ENCODE results near the gene PARP9.

The PARP9 gene

GRCh38 chr3:122560680-122561079 is 3.4 kb downstream of the PARP9 start:
- no peaks in the 10 kb centered on the region for H3K27me3 Mint-ChIP-seq
- peaks cover 26 to 50% of the 10 kb centered on the region in 2 donors for H3K4me1 Mint-ChIP-seq
- ATAC-seq (replicated peaks) (peak; percentile 55 to 63), DNase-seq (peak; percentile 55)
- no peaks in the 10 kb centered on the region for H3K9me3 Mint-ChIP-seq
- no peak overlapping the region for H3K4me3 Mint-ChIP-seq
- H3K36me3 Mint-ChIP-seq: peaks cover 28 to 40% of the 10 kb centered on the region in 2 donors
- H3K27ac Mint-ChIP-seq: peak overlapping the region; percentile 79

GRCh38 chr3:122559906-122560305 is 4.2 kb downstream of the PARP9 start:
- H3K27ac Mint-ChIP-seq: no peak overlapping the region
- peaks cover 24 to 43% of the 10 kb centered on the region in 2 donors for H3K4me1 Mint-ChIP-seq
- DNase-seq (no peak), ATAC-seq (replicated peaks) (no peak)
- H3K9me3 Mint-ChIP-seq: no peaks in the 10 kb centered on the region
- no peak overlapping the region for H3K4me3 Mint-ChIP-seq
- H3K36me3 Mint-ChIP-seq: peaks cover 36 to 44% of the 10 kb centered on the region in 2 donors
- H3K27me3 Mint-ChIP-seq: no peaks in the 10 kb centered on the region

- peaks cover 27 to 45% of the 10 kb centered on the region in 2 donors for H3K4me1 Mint-ChIP-seq
- H3K36me3 Mint-ChIP-seq: peaks cover 39 to 49% of the 10 kb centered on the region in 2 donors
- H3K27me3 Mint-ChIP-seq: no peaks in the 10 kb centered on the region
- no peak for DNase-seq
- H3K4me3 Mint-ChIP-seq: no peak overlapping the region
- H3K27ac Mint-ChIP-seq: no peak overlapping the region
- H3K9me3 Mint-ChIP-seq: no peaks in the 10 kb centered on the region
- ATAC-seq (replicated peaks): no peak
These were observed 5.5 kb downstream of the PARP9 start for GRCh38 chr3:122558605-122559004.

GRCh38 chr3:122557356-122557755 is 6.7 kb downstream of the PARP9 start:
- Mint-ChIP-seq H3K9me3 (no peaks in the 10 kb centered on the region), H3K27ac (no peak overlapping the region), H3K36me3 (peaks cover 46 to 54% of the 10 kb centered on the region in 2 donors), H3K27me3 (no peaks in the 10 kb centered on the region), H3K4me3 (no peak overlapping the region), H3K4me1 (peaks cover 20 to 32% of the 10 kb centered on the region in 2 donors)
- no peak for DNase-seq
- no peak for ATAC-seq (replicated peaks)

GRCh38 chr3:122555275-122556071 is 8.6 kb downstream of the PARP9 start:
- no peak for ATAC-seq (replicated peaks)
- Mint-ChIP-seq H3K4me1 (peaks cover 11 to 13% of the 10 kb centered on the region in 2 donors), H3K36me3 (peaks cover 59 to 65% of the 10 kb centered on the region in 2 donors), H3K27ac (no peak overlapping the region), H3K4me3 (no peak overlapping the region), H3K27me3 (no peaks in the 10 kb centered on the region), H3K9me3 (no peaks in the 10 kb centered on the region)
- no peak for DNase-seq

GRCh38 chr3:122553171-122553570 is 10.9 kb downstream of the PARP9 start:
- H3K27me3 Mint-ChIP-seq: no peaks in the 10 kb centered on the region
- ATAC-seq (replicated peaks) (no peak), DNase-seq (no peak)
- H3K9me3 Mint-ChIP-seq: no peaks in the 10 kb centered on the region
- H3K4me3 Mint-ChIP-seq: no peak overlapping the region
- H3K4me1 Mint-ChIP-seq: peaks cover 5 to 6% of the 10 kb centered on the region in 2 donors
- no peak overlapping the region for H3K27ac Mint-ChIP-seq
- peaks cover 60 to 71% of the 10 kb centered on the region in 2 donors for H3K36me3 Mint-ChIP-seq

GRCh38 chr3:122548619-122549018 is 15.5 kb downstream of the PARP9 start:
- Mint-ChIP-seq H3K4me3 (no peak overlapping the region), H3K36me3 (peaks cover 50 to 66% of the 10 kb centered on the region in 2 donors), H3K9me3 (no peaks in the 10 kb centered on the region), H3K27me3 (no peaks in the 10 kb centered on the region), H3K4me1 (peaks cover 0 to 2% of the 10 kb centered on the region in 2 donors), H3K27ac (no peak overlapping the region)
- no peak for DNase-seq
- no peak for ATAC-seq (replicated peaks)

GRCh38 chr3:122548076-122548475 is 16.0 kb downstream of the PARP9 start:
- H3K27ac Mint-ChIP-seq: no peak overlapping the region
- peaks cover 51 to 66% of the 10 kb centered on the region in 2 donors for H3K36me3 Mint-ChIP-seq
- no peak overlapping the region for H3K4me3 Mint-ChIP-seq

GRCh38 chr3:122546151-122546550 is 17.9 kb downstream of the PARP9 start:
- Mint-ChIP-seq H3K9me3 (no peaks in the 10 kb centered on the region), H3K27ac (no peak overlapping the region), H3K36me3 (peaks cover 42 to 56% of the 10 kb centered on the region in 2 donors), H3K4me1 (no peaks in the 10 kb centered on the region), H3K27me3 (no peaks in the 10 kb centered on the region), H3K4me3 (no peak overlapping the region)
- no peak for ATAC-seq (replicated peaks)
- no peak for DNase-seq

More at GRCh38 chr3:122548076-122548475, 16.0 kb downstream of the PARP9 start:
- Mint-ChIP-seq H3K27me3 (no peaks in the 10 kb centered on the region), H3K4me1 (peaks cover 0 to under 1% of the 10 kb centered on the region in 2 donors), H3K9me3 (no peaks in the 10 kb centered on the region)
- DNase-seq (no peak), ATAC-seq (replicated peaks) (no peak)

- Mint-ChIP-seq H3K9me3 (no peaks in the 10 kb centered on the region), H3K27ac (peak overlapping the region; percentile 3), H3K36me3 (peaks cover 43 to 57% of the 10 kb centered on the region in 2 donors), H3K4me3 (no peak overlapping the region), H3K4me1 (peaks cover 5 to 9% of the 10 kb centered on the region in 2 donors), H3K27me3 (no peaks in the 10 kb centered on the region)
- ATAC-seq (replicated peaks): no peak
- no peak for DNase-seq
These were observed 25.1 kb downstream of the PARP9 start for GRCh38 chr3:122538956-122539490.

GRCh38 chr3:122536632-122537001 is 27.5 kb downstream of the PARP9 start:
- H3K27ac Mint-ChIP-seq: no peak overlapping the region
- DNase-seq: no peak
- H3K4me3 Mint-ChIP-seq: no peak overlapping the region
- peaks cover 17 to 32% of the 10 kb centered on the region in 2 donors for H3K4me1 Mint-ChIP-seq
- ATAC-seq (replicated peaks): no peak
- peaks cover 49 to 65% of the 10 kb centered on the region in 2 donors for H3K36me3 Mint-ChIP-seq
- H3K27me3 Mint-ChIP-seq: no peaks in the 10 kb centered on the region
- no peaks in the 10 kb centered on the region for H3K9me3 Mint-ChIP-seq

- peaks cover 48 to 64% of the 10 kb centered on the region in 2 donors for H3K36me3 Mint-ChIP-seq
- no peaks in the 10 kb centered on the region for H3K9me3 Mint-ChIP-seq
- no peaks in the 10 kb centered on the region for H3K27me3 Mint-ChIP-seq
- no peak overlapping the region for H3K27ac Mint-ChIP-seq
- no peak overlapping the region for H3K4me3 Mint-ChIP-seq
- H3K4me1 Mint-ChIP-seq: peaks cover 17 to 32% of the 10 kb centered on the region in 2 donors
- ATAC-seq (replicated peaks): no peak
- no peak for DNase-seq
These were observed 28.0 kb downstream of the PARP9 start for GRCh38 chr3:122535964-122536631.

- Mint-ChIP-seq H3K27me3 (no peaks in the 10 kb centered on the region), H3K4me1 (peaks cover 14 to 28% of the 10 kb centered on the region in 2 donors), H3K9me3 (no peaks in the 10 kb centered on the region), H3K36me3 (peaks cover 48 to 63% of the 10 kb centered on the region in 2 donors), H3K27ac (no peak overlapping the region), H3K4me3 (no peak overlapping the region)
- peak; percentile 43 for DNase-seq
- ATAC-seq (replicated peaks): peak; percentile 100
These were observed 30.2 kb downstream of the PARP9 start for GRCh38 chr3:122533931-122534334.

- peaks cover 14 to 27% of the 10 kb centered on the region in 2 donors for H3K4me1 Mint-ChIP-seq
- H3K9me3 Mint-ChIP-seq: no peaks in the 10 kb centered on the region
- H3K27me3 Mint-ChIP-seq: no peaks in the 10 kb centered on the region
- DNase-seq: no peak
- ATAC-seq (replicated peaks): peak; percentile 31 to 36
- H3K27ac Mint-ChIP-seq: no peak overlapping the region
- H3K36me3 Mint-ChIP-seq: peaks cover 47 to 60% of the 10 kb centered on the region in 2 donors
- H3K4me3 Mint-ChIP-seq: no peak overlapping the region
These were observed 30.6 kb downstream of the PARP9 start for GRCh38 chr3:122533480-122533879.
